ENCODE results near the gene KLHL29. TPM values are rescaled to one million over a fixed set of nuclear protein-coding genes. Genes with fewer than 3 reads are reported as not detected.

The KLHL29 gene
- total RNA-seq, 1 experiment from 2014 or later = 2.4 TPM

GRCh38 chr2:23656597-23656973, 271.6 kb downstream of the KLHL29 start:
- H3K4ac ChIP-seq (ENCODE audit: low read depth, low read length) = no peak overlapping the region
- H4K8ac ChIP-seq (replicated peaks; ENCODE audit: insufficient read length, low read depth, low read length) = no peak overlapping the region
- no peak overlapping the region for H3K9ac ChIP-seq (ENCODE audit: extremely low read depth, insufficient read length, low read length)
- no peak overlapping the region for H2BK15ac ChIP-seq (ENCODE audit: low read depth, low read length)
- no peak overlapping the region for H3K27ac ChIP-seq (ENCODE audit: insufficient read length, low read depth, low read length)
- H3K23me2 ChIP-seq (ENCODE audit: insufficient read length, low read depth, low read length, poor library complexity, severe bottlenecking) = no peaks in the 10 kb centered on the region
- H2BK120ac ChIP-seq (ENCODE audit: low read depth, low read length, poor library complexity, severe bottlenecking) = no peak overlapping the region
- no peaks in the 10 kb centered on the region for H3K4me1 Mint-ChIP-seq
- DNase-seq = no peak
- H3K9me3 Mint-ChIP-seq = no peaks in the 10 kb centered on the region
- no peak overlapping the region for H3K56ac ChIP-seq (ENCODE audit: insufficient read length, low read depth, low read length)
- no peaks in the 10 kb centered on the region for H3K27me3 ChIP-seq (ENCODE audit: insufficient read depth, low read length)
- H2AFZ ChIP-seq (ENCODE audit: low read length) = no peak overlapping the region
- no peaks in the 10 kb centered on the region for H3K36me3 Mint-ChIP-seq (ENCODE audit: insufficient read depth in 1 of 3, low read depth in 3 of 3)
- no peak for TF ChIP-seq CTCF (conservative IDR thresholded peaks at IDR 0.05)
- peaks cover 12% of the 10 kb centered on the region for H3K27me3 Mint-ChIP-seq (ENCODE audit: low read depth)
- H3K14ac ChIP-seq (ENCODE audit: insufficient read depth, low read length) = no peak overlapping the region
- H4K20me1 ChIP-seq (ENCODE audit: control insufficient read depth, insufficient read depth, insufficient read length) = no peaks in the 10 kb centered on the region
- H4K5ac ChIP-seq (ENCODE audit: insufficient read length, low read depth, low read length) = no peak overlapping the region
- no peak overlapping the region for H2BK12ac ChIP-seq (ENCODE audit: insufficient read length, low read depth, low read length)
- H3K9me3 ChIP-seq (ENCODE audit: control insufficient read depth, low read depth, low read length) = no peaks in the 10 kb centered on the region
- H3K23ac ChIP-seq (ENCODE audit: insufficient read length, low read depth, low read length) = no peak overlapping the region
- no peaks in the 10 kb centered on the region for H3K79me1 ChIP-seq (ENCODE audit: insufficient read depth, low read depth, low read length, poor library complexity, severe bottlenecking)
- no peak overlapping the region for H2AK5ac ChIP-seq (ENCODE audit: insufficient read length, low read length)
- H4K91ac ChIP-seq (ENCODE audit: insufficient read length, low read depth, low read length) = no peak overlapping the region
- no peak overlapping the region for H3K4me3 Mint-ChIP-seq
- no peak overlapping the region for H3K27ac Mint-ChIP-seq
- H3K4me2 ChIP-seq (ENCODE audit: insufficient read depth, insufficient read length, low read length) = no peak overlapping the region
- WGBS (ENCODE audit: extremely low coverage, insufficient read length, low lambda C conversion rate) = no CpG with 5 or more reads among the region's 10 CpGs
- H2BK5ac ChIP-seq (ENCODE audit: insufficient read length, low read length) = no peak overlapping the region
- H3T11ph ChIP-seq (ENCODE audit: low read length) = no peak overlapping the region
- no peaks in the 10 kb centered on the region for H3K79me2 ChIP-seq (ENCODE audit: insufficient read depth, low read length)
- no peak overlapping the region for H3K18ac ChIP-seq (ENCODE audit: insufficient read length, low read depth, low read length)
- no peaks in the 10 kb centered on the region for H3K4me1 ChIP-seq (ENCODE audit: insufficient read depth, low read length)
- H2BK20ac ChIP-seq (ENCODE audit: low read depth, low read length, poor library complexity, severe bottlenecking) = no peak overlapping the region
